Measurements from ENCODE around the gene TRIM52. TPM values are rescaled to one million over a fixed set of nuclear protein-coding genes. Genes with fewer than 3 reads are reported as not detected.
A peak's percentile ranks its signal among the peaks of the same experiment; 100 is the strongest.

Gene TRIM52
- total RNA-seq, 2 experiments from 2014 or later: 35.9 to 37.6 TPM

- TF ChIP-seq, protein P1, sequence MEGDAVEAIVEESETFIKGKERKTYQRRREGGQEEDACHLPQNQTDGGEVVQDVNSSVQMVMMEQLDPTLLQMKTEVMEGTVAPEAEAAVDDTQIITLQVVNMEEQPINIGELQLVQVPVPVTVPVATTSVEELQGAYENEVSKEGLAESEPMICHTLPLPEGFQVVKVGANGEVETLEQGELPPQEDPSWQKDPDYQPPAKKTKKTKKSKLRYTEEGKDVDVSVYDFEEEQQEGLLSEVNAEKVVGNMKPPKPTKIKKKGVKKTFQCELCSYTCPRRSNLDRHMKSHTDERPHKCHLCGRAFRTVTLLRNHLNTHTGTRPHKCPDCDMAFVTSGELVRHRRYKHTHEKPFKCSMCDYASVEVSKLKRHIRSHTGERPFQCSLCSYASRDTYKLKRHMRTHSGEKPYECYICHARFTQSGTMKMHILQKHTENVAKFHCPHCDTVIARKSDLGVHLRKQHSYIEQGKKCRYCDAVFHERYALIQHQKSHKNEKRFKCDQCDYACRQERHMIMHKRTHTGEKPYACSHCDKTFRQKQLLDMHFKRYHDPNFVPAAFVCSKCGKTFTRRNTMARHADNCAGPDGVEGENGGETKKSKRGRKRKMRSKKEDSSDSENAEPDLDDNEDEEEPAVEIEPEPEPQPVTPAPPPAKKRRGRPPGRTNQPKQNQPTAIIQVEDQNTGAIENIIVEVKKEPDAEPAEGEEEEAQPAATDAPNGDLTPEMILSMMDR (IDR thresholded peaks at IDR 0.05): no peak
- H3K4me3 ChIP-seq (ENCODE audit: low read length): no peak overlapping the region
- ChIA-PET CTCF (no interaction called here), POLR2A (interaction anchor here (0.9 to 3.0 kb wide), 7 partner anchors 8 to 50 kb away, joined by 3 to 12 read pairs (median 4); partner anchors contain the start of genes RACK1 and TRIM52)
- no peaks in the 10 kb centered on the region for H3K9me3 ChIP-seq (ENCODE audit: control insufficient read depth in 1 of 2, insufficient read depth in 1 of 2, low read length in 2 of 2)
- Mint-ChIP-seq H3K9me3 (no peaks in the 10 kb centered on the region), H3K27ac (no peak overlapping the region), H3K36me3 (ENCODE audit: low read depth) (peaks cover 91% of the 10 kb centered on the region), H3K27me3 (no peaks in the 10 kb centered on the region), H3K4me1 (ENCODE audit: low read depth) (peaks cover 40% of the 10 kb centered on the region), H3K4me3 (no peak overlapping the region)
- ATAC-seq (ENCODE audit: poor library complexity): no peak
- peaks cover 19% of the 10 kb centered on the region for H3K4me1 ChIP-seq (ENCODE audit: insufficient read depth, low read length)
- intact Hi-C loops (cut with DNase I, micrococcal nuclease): no loop called here
- H3K36me3 ChIP-seq (ENCODE audit: insufficient read depth, low read length): peaks cover 95% of the 10 kb centered on the region
- H3K27me3 ChIP-seq (ENCODE audit: control insufficient read depth in 1 of 2, insufficient read depth in 2 of 2, low read length in 2 of 2): no peaks in the 10 kb centered on the region
- peak in 1 of 14 experiments; percentile 17 for DNase-seq
- no peak overlapping the region for H3K27ac ChIP-seq (ENCODE audit: low read depth in 1 of 2, low read length in 2 of 2)
Measured at GRCh38 chr5:181234455-181235306, 26.3 kb downstream of the TRIM52 start.

GRCh38 chr5:181233801-181234454, 27.0 kb downstream of the TRIM52 start:
- DNase-seq (no peak), ATAC-seq (ENCODE audit: poor library complexity) (no peak)
- H3K9me3 ChIP-seq (ENCODE audit: control insufficient read depth in 1 of 2, insufficient read depth in 1 of 2, low read length in 2 of 2): no peaks in the 10 kb centered on the region
- H3K27me3 Mint-ChIP-seq: no peaks in the 10 kb centered on the region
- intact Hi-C loops (cut with DNase I, micrococcal nuclease): no loop called here
- H3K36me3 ChIP-seq (ENCODE audit: insufficient read depth, low read length): peaks cover 95% of the 10 kb centered on the region
- H3K4me3 ChIP-seq (ENCODE audit: low read length): no peak overlapping the region
- H3K27ac Mint-ChIP-seq: no peak overlapping the region
- H3K27me3 ChIP-seq (ENCODE audit: control insufficient read depth in 1 of 2, insufficient read depth in 2 of 2, low read length in 2 of 2): no peaks in the 10 kb centered on the region
- H3K9me3 Mint-ChIP-seq: no peaks in the 10 kb centered on the region
- H3K36me3 Mint-ChIP-seq (ENCODE audit: low read depth): peaks cover 91% of the 10 kb centered on the region
- peaks cover 41% of the 10 kb centered on the region for H3K4me1 Mint-ChIP-seq (ENCODE audit: low read depth)
- no peak overlapping the region for H3K27ac ChIP-seq (ENCODE audit: low read depth in 1 of 2, low read length in 2 of 2)
- TF ChIP-seq, protein P1 (IDR thresholded peaks at IDR 0.05): no peak
- ChIA-PET CTCF (no interaction called here), POLR2A (interaction anchor here (1.1 to 3.0 kb wide), 3 partner anchors 9 to 49 kb away, joined by 4 to 12 read pairs (median 5); partner anchors contain the start of gene TRIM52)
- peaks cover 18% of the 10 kb centered on the region for H3K4me1 ChIP-seq (ENCODE audit: insufficient read depth, low read length)
- no peak overlapping the region for H3K4me3 Mint-ChIP-seq

DNA sequence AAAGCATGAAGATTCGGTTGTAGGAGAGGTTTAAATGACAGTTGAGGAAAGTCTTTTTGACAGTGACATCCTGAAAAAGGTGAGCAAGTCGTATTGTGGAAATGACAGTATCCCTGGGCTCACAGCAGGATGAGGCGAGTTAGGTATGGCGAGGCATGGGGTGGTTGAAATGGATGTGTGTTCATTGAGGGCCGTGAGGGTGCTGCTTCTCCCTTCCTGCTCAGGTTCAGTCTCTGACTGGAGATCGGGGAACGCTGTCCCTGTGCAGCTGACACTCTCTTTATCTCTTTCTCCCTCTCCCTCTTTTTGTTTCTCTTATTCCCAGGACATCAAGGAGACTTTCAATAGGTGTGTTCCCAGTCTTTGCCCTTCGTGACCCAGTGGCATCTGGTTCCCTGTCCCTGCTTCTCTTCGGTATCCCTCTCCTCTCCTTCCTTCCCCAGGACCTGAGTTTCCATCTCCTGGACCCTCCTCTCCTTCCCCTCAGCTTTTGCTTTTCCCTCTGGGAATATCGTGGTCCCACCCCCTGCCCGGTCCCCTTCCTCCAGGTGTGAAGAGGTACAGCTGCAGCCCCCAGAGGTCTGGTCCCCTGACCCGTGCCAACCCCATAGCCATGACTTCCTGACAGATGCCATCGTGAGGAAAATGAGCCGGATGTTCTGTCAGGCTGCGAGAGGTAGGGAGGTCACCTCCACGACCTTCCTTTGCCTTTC, 27.7 kb downstream of the TRIM52 start:
- Histone ChIP-seq H3K9me3 (ENCODE audit: control insufficient read depth in 1 of 2, insufficient read depth in 1 of 2, low read length in 2 of 2) (no peaks in the 10 kb centered on the region), H3K27me3 (ENCODE audit: control insufficient read depth in 1 of 2, insufficient read depth in 2 of 2, low read length in 2 of 2) (no peaks in the 10 kb centered on the region), H3K27ac (ENCODE audit: low read depth in 1 of 2, low read length in 2 of 2) (no peak overlapping the region), H3K4me3 (ENCODE audit: low read length) (no peak overlapping the region), H3K4me1 (ENCODE audit: insufficient read depth, low read length) (peaks cover 16% of the 10 kb centered on the region), H3K36me3 (ENCODE audit: insufficient read depth, low read length) (peaks cover 93% of the 10 kb centered on the region)
- intact Hi-C loops (cut with DNase I, micrococcal nuclease): no loop called here
- no peak for DNase-seq
- ATAC-seq (ENCODE audit: poor library complexity): no peak
- no peak overlapping the region for H3K4me3 Mint-ChIP-seq
- TF ChIP-seq, protein P1 (IDR thresholded peaks at IDR 0.05): no peak
- POLR2A ChIA-PET: interaction anchor here (0.5 to 3.0 kb wide), 6 partner anchors 10 to 28 kb away, joined by 3 to 12 read pairs (median 4); partner anchors contain the start of genes RACK1, TRIM41 and TRIM52
- peaks cover 38% of the 10 kb centered on the region for H3K4me1 Mint-ChIP-seq (ENCODE audit: low read depth)
- H3K27ac Mint-ChIP-seq: peak overlapping the region; percentile 53
- H3K36me3 Mint-ChIP-seq (ENCODE audit: low read depth): peaks cover 85% of the 10 kb centered on the region
- CTCF ChIA-PET: no interaction called here
- no peaks in the 10 kb centered on the region for H3K9me3 Mint-ChIP-seq
- H3K27me3 Mint-ChIP-seq: no peaks in the 10 kb centered on the region

Measured in CD4-positive, alpha-beta T cell (primary cell).